RWPE2 (cell line): ENCODE results near the gene POLD1.
A peak's percentile ranks its signal among the peaks of the same experiment; 100 is the strongest.

Experiments
- ATAC-seq: fragments of 200-7000 bp; cut with Tn5 transposase; 3 replicates; pipeline ENCODE4 v1.9.1; 2021; ENCODE audit warnings: low read depth
- DNase-seq: peaks from one replicate; pipeline ENCODE4 v3.0.0-alpha.2; 2020; ENCODE audit warnings: low spot score
- H3K27ac ChIP-seq: fragments of 450-650 bp; 2 replicates; pipeline ENCODE4 v1.5.1; 2017; ENCODE audit warnings: mild to moderate bottlenecking; ENCODE audit not compliant: poor library complexity, severe bottlenecking
- H3K27me3 ChIP-seq: fragments of 250-450 bp; sonication (Bioruptor Pico); 2 replicates; pipeline ENCODE4 v1.5.1; 2021; ENCODE audit warnings: mild to moderate bottlenecking, moderate library complexity; ENCODE audit not compliant: insufficient read depth, poor library complexity, severe bottlenecking
- H3K36me3 ChIP-seq: fragments of 250-450 bp; sonication (Bioruptor Pico); 2 replicates; pipeline ENCODE4 v1.5.1; 2020; ENCODE audit warnings: low read depth, mild to moderate bottlenecking, moderate library complexity
- H3K4me1 ChIP-seq: fragments of 250-450 bp; sonication (Bioruptor Pico); 2 replicates; pipeline ENCODE4 v1.5.1; 2021; ENCODE audit warnings: mild to moderate bottlenecking, moderate library complexity; ENCODE audit not compliant: insufficient read depth, poor library complexity, severe bottlenecking
- H3K4me3 ChIP-seq: fragments of 250-450 bp; sonication (Bioruptor Pico); 2 replicates; pipeline ENCODE4 v1.5.1; 2021; ENCODE audit warnings: mild to moderate bottlenecking, moderate library complexity; ENCODE audit not compliant: severe bottlenecking
- H3K9me3 ChIP-seq: fragments of 250-450 bp; sonication (Bioruptor Pico); 2 replicates; pipeline ENCODE4 v1.5.1; 2021; ENCODE audit warnings: mild to moderate bottlenecking, moderate library complexity; ENCODE audit not compliant: severe bottlenecking
- CTCF ChIP-seq: fragments of 450-650 bp; IDR thresholded peaks from one replicate; pipeline ENCODE4 v1.5.1; 2017; ENCODE audit warnings: mild to moderate bottlenecking, moderate library complexity; ENCODE audit not compliant: poor library complexity, severe bottlenecking

POLD1 gene

GRCh38 chr19:50416034-50416977, 32.2 kb downstream of the POLD1 start:
- Histone ChIP-seq H3K4me3 (no peak overlapping the region), H3K27me3 (peaks cover 17% of the 10 kb centered on the region), H3K4me1 (no peaks in the 10 kb centered on the region), H3K36me3 (peaks cover 25% of the 10 kb centered on the region), H3K27ac (no peak overlapping the region), H3K9me3 (peaks cover 4% of the 10 kb centered on the region)
- ATAC-seq (no peak), DNase-seq (no peak)
- TF ChIP-seq CTCF, result no peak

- ATAC-seq, result peak; percentile 4; the same call in 1 of the 3 replicates
- Histone ChIP-seq H3K27me3 (peaks cover 17% of the 10 kb centered on the region), H3K4me3 (no peak overlapping the region), H3K36me3 (peaks cover 14% of the 10 kb centered on the region), H3K4me1 (no peaks in the 10 kb centered on the region), H3K27ac (no peak overlapping the region), H3K9me3 (peaks cover under 1% of the 10 kb centered on the region)
- no peak for DNase-seq
- TF ChIP-seq CTCF, result no peak
Observed at GRCh38 chr19:50417111-50418081, 33.2 kb downstream of the POLD1 start.

GRCh38 chr19:50418176-50419021, 34.3 kb downstream of the POLD1 start, which contains the start of gene SPIB:
Gene SPIB, plus strand, starts transcription at chr19:50418938. Its CDS starts 25 bp downstream, at chr19:50418963.
- H3K4me1 ChIP-seq, result no peaks in the 10 kb centered on the region
- H3K9me3 ChIP-seq, result no peaks in the 10 kb centered on the region
- ATAC-seq (0 out of 3 replicates have a peak, but pooled peaks have one; percentile 5), DNase-seq (no peak)
- H3K27ac ChIP-seq, result no peak within 1 kb of the TSS
- H3K27me3 ChIP-seq, result peaks cover 17% of the 10 kb centered on the region
- peaks cover 4% of the 10 kb centered on the region for H3K36me3 ChIP-seq
- H3K4me3 ChIP-seq, result no peak within 1 kb of the TSS
- TF ChIP-seq CTCF, result no peak

- H3K9me3 ChIP-seq, result no peaks in the 10 kb centered on the region
- H3K4me3 ChIP-seq, result no peak overlapping the region
- no peak for TF ChIP-seq CTCF
- no peak overlapping the region for H3K27ac ChIP-seq
- no peaks in the 10 kb centered on the region for H3K4me1 ChIP-seq
- ATAC-seq (no peak), DNase-seq (no peak)
- H3K36me3 ChIP-seq, result peaks cover 4% of the 10 kb centered on the region; the same call in 1 of the 2 replicates
- H3K27me3 ChIP-seq, result peaks cover 17% of the 10 kb centered on the region
Observed at GRCh38 chr19:50419022-50419579, 35.0 kb downstream of the POLD1 start.
